Dermis blood vessel endothelial cell (primary cell): ENCODE measurements around the gene MYBPC2. TPM values are rescaled to one million over a fixed set of nuclear protein-coding genes. Genes with fewer than 3 reads are reported as not detected.
"Not testable (repeated sequence)": the region's sequence is repeated elsewhere in the genome, so short reads cannot be mapped to it uniquely, and the experiment has no call there.

Source experiments
- DNase-seq: peaks from one replicate; pipeline ENCODE4 v3.0.0; 2010
- total RNA-seq: library from RNA; depleted of rRNA; stranded (reverse); fragments of >200 nt; gene quantifications from 2 replicates; pipeline ENCODE4 v1.2.3, GENCODE V29; 2014

Gene MYBPC2
- total RNA-seq, 1 donor from 2014 or later, result not detected

- DNase-seq, result no peak
Observed at GRCh38 chr19:50459638-50460037, 26.9 kb downstream of the MYBPC2 start.

- peak; percentile 20 for DNase-seq
Observed at GRCh38 chr19:50460161-50460765, 27.6 kb downstream of the MYBPC2 start.

GRCh38 chr19:50461066-50461875 lies 28.6 kb downstream of the MYBPC2 start:
- peak; percentile 80 for DNase-seq

- DNase-seq, result no peak
Observed at GRCh38 chr19:50462970-50463369, 30.3 kb downstream of the MYBPC2 start.

GRCh38 chr19:50464348-50464747 lies 31.7 kb downstream of the MYBPC2 start:
- no peak for DNase-seq

- DNase-seq, result no peak
Observed at GRCh38 chr19:50465000-50465399, 32.3 kb downstream of the MYBPC2 start.

- DNase-seq, result peak; percentile 32
Observed at GRCh38 chr19:50465986-50466705, 33.5 kb downstream of the MYBPC2 start.

GRCh38 chr19:50466706-50467039 lies 34.0 kb downstream of the MYBPC2 start:
- no peak for DNase-seq

- no peak for DNase-seq
Observed at GRCh38 chr19:50467566-50467965, 34.9 kb downstream of the MYBPC2 start.

- DNase-seq, result no peak
Observed at GRCh38 chr19:50468818-50469217, 36.1 kb downstream of the MYBPC2 start.

GRCh38 chr19:50473336-50473735 lies 40.6 kb downstream of the MYBPC2 start:
- not testable (repeated sequence) for DNase-seq

- DNase-seq, result no peak
Observed at GRCh38 chr19:50475101-50475568, 42.4 kb downstream of the MYBPC2 start.

GRCh38 chr19:50475736-50476223 lies 43.1 kb downstream of the MYBPC2 start:
- DNase-seq, result no peak

GRCh38 chr19:50476224-50476906 lies 43.7 kb downstream of the MYBPC2 start, which contains the start of the genes EMC10 and GARIN5A:
EMC10 (plus strand) TSS chr19:50476507; CDS start chr19:50476545, 38 bp downstream.
GARIN5A (minus strand) TSS chr19:50476848; CDS start chr19:50476388, 460 bp downstream.
- DNase-seq, result peak; percentile 98

GRCh38 chr19:50476907-50477238 lies 44.2 kb downstream of the MYBPC2 start:
- no peak for DNase-seq

- DNase-seq, result no peak
Observed at GRCh38 chr19:50477751-50478515, 45.2 kb downstream of the MYBPC2 start.

- peak; percentile 73 for DNase-seq
Observed at GRCh38 chr19:50478901-50479715, 46.4 kb downstream of the MYBPC2 start.

GRCh38 chr19:50479761-50480251 lies 47.1 kb downstream of the MYBPC2 start:
- DNase-seq, result no peak

- DNase-seq, result no peak
Observed at GRCh38 chr19:50480281-50481111, 47.8 kb downstream of the MYBPC2 start.
